ENCODE data around the gene ST7L.

GRCh38 chr1:112504001-112504660 is 114.8 kb downstream of the ST7L start:
- TF ChIP-seq EZH2 (IDR thresholded peaks at IDR 0.05; ENCODE audit: insufficient read depth, poor library complexity, severe bottlenecking) (no peak), EZH2phosphoT487 (IDR thresholded peaks at IDR 0.05; ENCODE audit: insufficient read depth, low read depth) (no peak)

Data from GM23248 (cell line).